Mammary epithelial cell (primary cell): ENCODE results near the gene ACP3.

ENCODE experiments used
- EZH2 ChIP-seq: IDR thresholded peaks from 2 replicates; pipeline ENCODE4 v1.6.1; 2012; ENCODE audit warnings: low read length, inconsistent platforms, borderline replicate concordance
- TF ChIP-seq, protein P1 (sequence below), 2 donors: IDR thresholded peaks in 1 of 2; conservative IDR thresholded peaks in 1 of 2; 2 replicates each; pipeline ENCODE4 v1.5.1; 2011 to 2012; ENCODE audit warnings: inconsistent platforms in 2 of 2, low read length in 2 of 2, mild to moderate bottlenecking in 2 of 2, control low read depth in 1 of 2, low read depth in 1 of 2; ENCODE audit not compliant: insufficient read depth in 1 of 2; ENCODE audit errors: extremely low read depth in 1 of 2

DNA sequence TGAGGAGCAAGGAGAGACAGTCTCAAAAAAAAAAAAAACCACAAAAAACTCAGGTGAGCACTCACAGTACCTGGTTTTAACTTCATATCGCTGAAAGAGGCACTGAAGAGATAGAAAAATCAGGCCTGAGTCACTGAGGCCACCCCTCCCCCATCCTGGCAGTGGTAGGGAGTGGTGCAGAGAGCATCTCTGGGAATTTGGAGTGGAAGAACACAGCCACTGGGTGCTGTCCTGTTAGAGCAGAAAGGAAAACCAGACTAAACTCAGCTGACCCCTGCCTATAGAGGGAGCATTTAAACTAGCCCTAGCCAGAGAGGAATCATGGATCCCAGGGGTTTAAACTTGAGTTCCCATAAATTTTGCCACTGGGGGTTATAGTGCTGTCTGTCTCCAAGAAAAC is 77.9 kb downstream of the ACP3 start:
- TF ChIP-seq, protein P1, sequence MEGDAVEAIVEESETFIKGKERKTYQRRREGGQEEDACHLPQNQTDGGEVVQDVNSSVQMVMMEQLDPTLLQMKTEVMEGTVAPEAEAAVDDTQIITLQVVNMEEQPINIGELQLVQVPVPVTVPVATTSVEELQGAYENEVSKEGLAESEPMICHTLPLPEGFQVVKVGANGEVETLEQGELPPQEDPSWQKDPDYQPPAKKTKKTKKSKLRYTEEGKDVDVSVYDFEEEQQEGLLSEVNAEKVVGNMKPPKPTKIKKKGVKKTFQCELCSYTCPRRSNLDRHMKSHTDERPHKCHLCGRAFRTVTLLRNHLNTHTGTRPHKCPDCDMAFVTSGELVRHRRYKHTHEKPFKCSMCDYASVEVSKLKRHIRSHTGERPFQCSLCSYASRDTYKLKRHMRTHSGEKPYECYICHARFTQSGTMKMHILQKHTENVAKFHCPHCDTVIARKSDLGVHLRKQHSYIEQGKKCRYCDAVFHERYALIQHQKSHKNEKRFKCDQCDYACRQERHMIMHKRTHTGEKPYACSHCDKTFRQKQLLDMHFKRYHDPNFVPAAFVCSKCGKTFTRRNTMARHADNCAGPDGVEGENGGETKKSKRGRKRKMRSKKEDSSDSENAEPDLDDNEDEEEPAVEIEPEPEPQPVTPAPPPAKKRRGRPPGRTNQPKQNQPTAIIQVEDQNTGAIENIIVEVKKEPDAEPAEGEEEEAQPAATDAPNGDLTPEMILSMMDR (conservative IDR thresholded peaks at IDR 0.05 in 1 of 2, IDR thresholded peaks at IDR 0.05 in 1 of 2; ENCODE audit: extremely low read depth in 1 of 2, insufficient read depth in 1 of 2, low read depth in 1 of 2, low read length in 2 of 2), result no peak
- no peak for TF ChIP-seq EZH2
